ENCODE results near the gene BAG5.

DNA sequence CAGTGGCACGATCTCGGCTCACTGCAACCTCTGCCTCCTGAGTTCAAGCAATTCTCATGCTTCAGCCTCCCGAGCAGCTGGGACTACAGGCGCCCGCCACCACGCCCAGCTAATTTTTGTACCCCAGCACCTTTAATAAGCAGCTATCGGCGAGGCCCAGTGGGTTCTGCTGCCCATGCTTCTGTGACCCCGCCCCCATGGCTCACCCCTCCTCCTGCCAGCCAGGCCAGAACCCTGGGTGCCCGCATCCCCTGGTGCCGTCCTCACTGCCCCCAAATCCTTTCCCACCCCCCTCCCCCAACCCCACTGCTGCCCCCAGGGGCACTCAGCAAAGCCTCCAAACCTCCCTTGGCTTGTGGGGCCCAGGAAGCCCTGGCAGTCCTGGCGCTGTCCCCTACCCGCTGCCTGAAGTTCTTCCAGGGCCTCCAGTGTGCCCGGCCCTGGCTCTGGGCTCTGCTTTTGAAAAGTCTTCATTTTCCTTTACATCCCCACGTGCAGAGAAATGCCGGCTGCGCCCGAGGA, 14.5 kb downstream of the BAG5 start:
- TF ChIP-seq POLR2A (IDR thresholded peaks at IDR 0.05): no peak
- no peak for TF ChIP-seq CTCF (IDR thresholded peaks at IDR 0.05)
